ENCODE measurements around the gene KATNIP. TPM values are rescaled to one million over a fixed set of nuclear protein-coding genes. Genes with fewer than 3 reads are reported as not detected.

Gene KATNIP
- total RNA-seq, 1 donor from 2014 or later, result 20.5 TPM

GRCh38 chr16:27517664-27518063 is 32.3 kb upstream of the KATNIP start:
- no peak overlapping the region for H3K4me3 Mint-ChIP-seq (ENCODE audit: unreplicated experiment)

DNA sequence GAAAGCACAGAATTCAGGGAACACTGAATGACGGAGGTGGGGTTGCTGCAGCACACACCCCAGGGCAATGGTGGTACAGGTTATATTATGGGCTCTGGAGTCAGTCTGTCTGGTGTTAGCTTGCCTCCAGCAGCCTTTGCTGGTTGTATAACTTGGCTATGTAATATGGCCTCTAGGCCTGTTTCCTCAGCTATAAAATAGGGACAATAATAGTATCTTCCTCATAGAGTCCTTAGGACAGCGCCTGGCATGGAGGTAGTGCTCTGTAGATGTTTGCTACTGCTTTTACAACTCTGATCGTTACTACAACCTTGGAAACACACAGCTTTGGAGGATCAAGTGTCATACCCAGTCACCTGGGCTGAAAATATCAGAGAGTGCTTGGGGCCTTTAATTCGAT is 31.7 kb upstream of the KATNIP start:
- H3K27ac Mint-ChIP-seq (ENCODE audit: unreplicated experiment), result no peak overlapping the region
- no peak for DNase-seq (ENCODE audit: low spot score)
- no peaks in the 10 kb centered on the region for H3K27me3 Mint-ChIP-seq (ENCODE audit: low read depth)
- no peak overlapping the region for H3K4me3 Mint-ChIP-seq (ENCODE audit: unreplicated experiment)
- peaks cover 8% of the 10 kb centered on the region for H3K4me1 Mint-ChIP-seq (ENCODE audit: low read depth)
- H3K36me3 Mint-ChIP-seq (ENCODE audit: low read depth), result peaks cover 28% of the 10 kb centered on the region
- no peaks in the 10 kb centered on the region for H3K9me3 Mint-ChIP-seq (ENCODE audit: low read depth)
- TF ChIP-seq, protein P1, sequence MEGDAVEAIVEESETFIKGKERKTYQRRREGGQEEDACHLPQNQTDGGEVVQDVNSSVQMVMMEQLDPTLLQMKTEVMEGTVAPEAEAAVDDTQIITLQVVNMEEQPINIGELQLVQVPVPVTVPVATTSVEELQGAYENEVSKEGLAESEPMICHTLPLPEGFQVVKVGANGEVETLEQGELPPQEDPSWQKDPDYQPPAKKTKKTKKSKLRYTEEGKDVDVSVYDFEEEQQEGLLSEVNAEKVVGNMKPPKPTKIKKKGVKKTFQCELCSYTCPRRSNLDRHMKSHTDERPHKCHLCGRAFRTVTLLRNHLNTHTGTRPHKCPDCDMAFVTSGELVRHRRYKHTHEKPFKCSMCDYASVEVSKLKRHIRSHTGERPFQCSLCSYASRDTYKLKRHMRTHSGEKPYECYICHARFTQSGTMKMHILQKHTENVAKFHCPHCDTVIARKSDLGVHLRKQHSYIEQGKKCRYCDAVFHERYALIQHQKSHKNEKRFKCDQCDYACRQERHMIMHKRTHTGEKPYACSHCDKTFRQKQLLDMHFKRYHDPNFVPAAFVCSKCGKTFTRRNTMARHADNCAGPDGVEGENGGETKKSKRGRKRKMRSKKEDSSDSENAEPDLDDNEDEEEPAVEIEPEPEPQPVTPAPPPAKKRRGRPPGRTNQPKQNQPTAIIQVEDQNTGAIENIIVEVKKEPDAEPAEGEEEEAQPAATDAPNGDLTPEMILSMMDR (IDR thresholded peaks at IDR 0.05), result no peak

More at GRCh38 chr16:27517664-27518063, 32.3 kb upstream of the KATNIP start:
- Mint-ChIP-seq H3K36me3 (ENCODE audit: low read depth) (peaks cover 29% of the 10 kb centered on the region), H3K27ac (ENCODE audit: unreplicated experiment) (no peak overlapping the region), H3K4me1 (ENCODE audit: low read depth) (peaks cover 8% of the 10 kb centered on the region), H3K27me3 (ENCODE audit: low read depth) (no peaks in the 10 kb centered on the region), H3K9me3 (ENCODE audit: low read depth) (no peaks in the 10 kb centered on the region)
- DNase-seq (ENCODE audit: low spot score), result no peak
- TF ChIP-seq, protein P1 (IDR thresholded peaks at IDR 0.05), result no peak

- H3K36me3 Mint-ChIP-seq (ENCODE audit: low read depth), result peaks cover 30% of the 10 kb centered on the region
- H3K4me1 Mint-ChIP-seq (ENCODE audit: low read depth), result peaks cover 8% of the 10 kb centered on the region
- H3K27me3 Mint-ChIP-seq (ENCODE audit: low read depth), result no peaks in the 10 kb centered on the region
- H3K4me3 Mint-ChIP-seq (ENCODE audit: unreplicated experiment), result no peak overlapping the region
- TF ChIP-seq, protein P1 (IDR thresholded peaks at IDR 0.05), result no peak
- no peaks in the 10 kb centered on the region for H3K9me3 Mint-ChIP-seq (ENCODE audit: low read depth)
- DNase-seq (ENCODE audit: low spot score), result no peak
- peak overlapping the region; percentile 74 for H3K27ac Mint-ChIP-seq (ENCODE audit: unreplicated experiment)
Observed at GRCh38 chr16:27520982-27521673, 28.8 kb upstream of the KATNIP start.

GRCh38 chr16:27522173-27522707 is 27.7 kb upstream of the KATNIP start:
- Mint-ChIP-seq H3K27me3 (ENCODE audit: low read depth) (no peaks in the 10 kb centered on the region), H3K4me1 (ENCODE audit: low read depth) (peaks cover 8% of the 10 kb centered on the region), H3K4me3 (ENCODE audit: unreplicated experiment) (no peak overlapping the region), H3K9me3 (ENCODE audit: low read depth) (no peaks in the 10 kb centered on the region), H3K36me3 (ENCODE audit: low read depth) (peaks cover 33% of the 10 kb centered on the region), H3K27ac (ENCODE audit: unreplicated experiment) (peak overlapping the region; percentile 68)
- TF ChIP-seq, protein P1 (IDR thresholded peaks at IDR 0.05), result no peak
- DNase-seq (ENCODE audit: low spot score), result no peak

- H3K27me3 Mint-ChIP-seq (ENCODE audit: low read depth), result no peaks in the 10 kb centered on the region
- peaks cover 32% of the 10 kb centered on the region for H3K4me1 Mint-ChIP-seq (ENCODE audit: low read depth)
- TF ChIP-seq, protein P1 (IDR thresholded peaks at IDR 0.05), result no peak
- DNase-seq (ENCODE audit: low spot score), result no peak
- peaks cover 51% of the 10 kb centered on the region for H3K36me3 Mint-ChIP-seq (ENCODE audit: low read depth)
- no peaks in the 10 kb centered on the region for H3K9me3 Mint-ChIP-seq (ENCODE audit: low read depth)
- no peak overlapping the region for H3K4me3 Mint-ChIP-seq (ENCODE audit: unreplicated experiment)
- H3K27ac Mint-ChIP-seq (ENCODE audit: unreplicated experiment), result no peak overlapping the region
Observed at GRCh38 chr16:27526180-27526579, 23.8 kb upstream of the KATNIP start.
